ENCODE measurements around the gene EID1.

Gene EID1

GRCh38 chr15:48855501-48856440 lies 22.2 kb upstream of the EID1 start (continued):
- TF ChIP-seq ZNF48 (tag by site-specific recombination; IDR thresholded peaks at IDR 0.05): no peak
- TF ChIP-seq ZNF174 (tag by site-specific recombination; IDR thresholded peaks at IDR 0.05): no peak
- TF ChIP-seq KLF16 (tag by site-specific recombination; IDR thresholded peaks at IDR 0.05): no peak
- no peak for TF ChIP-seq ZNF133 (tag by site-specific recombination; IDR thresholded peaks at IDR 0.05)
- TF ChIP-seq, protein P1, sequence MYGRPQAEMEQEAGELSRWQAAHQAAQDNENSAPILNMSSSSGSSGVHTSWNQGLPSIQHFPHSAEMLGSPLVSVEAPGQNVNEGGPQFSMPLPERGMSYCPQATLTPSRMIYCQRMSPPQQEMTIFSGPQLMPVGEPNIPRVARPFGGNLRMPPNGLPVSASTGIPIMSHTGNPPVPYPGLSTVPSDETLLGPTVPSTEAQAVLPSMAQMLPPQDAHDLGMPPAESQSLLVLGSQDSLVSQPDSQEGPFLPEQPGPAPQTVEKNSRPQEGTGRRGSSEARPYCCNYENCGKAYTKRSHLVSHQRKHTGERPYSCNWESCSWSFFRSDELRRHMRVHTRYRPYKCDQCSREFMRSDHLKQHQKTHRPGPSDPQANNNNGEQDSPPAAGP (tag by site-specific recombination; IDR thresholded peaks at IDR 0.05): no peak
- peak; percentile 26; the same call in 1 of the 2 replicates for TF ChIP-seq ZNF585B (tag by site-specific recombination; IDR thresholded peaks at IDR 0.05)
- TF ChIP-seq ZNF121 (tag by site-specific recombination; IDR thresholded peaks at IDR 0.05): no peak
- TF ChIP-seq HOXD13 (CRISPR knock-in tag; IDR thresholded peaks at IDR 0.05; ENCODE audit: borderline replicate concordance): no peak
- TF ChIP-seq, protein P2, sequence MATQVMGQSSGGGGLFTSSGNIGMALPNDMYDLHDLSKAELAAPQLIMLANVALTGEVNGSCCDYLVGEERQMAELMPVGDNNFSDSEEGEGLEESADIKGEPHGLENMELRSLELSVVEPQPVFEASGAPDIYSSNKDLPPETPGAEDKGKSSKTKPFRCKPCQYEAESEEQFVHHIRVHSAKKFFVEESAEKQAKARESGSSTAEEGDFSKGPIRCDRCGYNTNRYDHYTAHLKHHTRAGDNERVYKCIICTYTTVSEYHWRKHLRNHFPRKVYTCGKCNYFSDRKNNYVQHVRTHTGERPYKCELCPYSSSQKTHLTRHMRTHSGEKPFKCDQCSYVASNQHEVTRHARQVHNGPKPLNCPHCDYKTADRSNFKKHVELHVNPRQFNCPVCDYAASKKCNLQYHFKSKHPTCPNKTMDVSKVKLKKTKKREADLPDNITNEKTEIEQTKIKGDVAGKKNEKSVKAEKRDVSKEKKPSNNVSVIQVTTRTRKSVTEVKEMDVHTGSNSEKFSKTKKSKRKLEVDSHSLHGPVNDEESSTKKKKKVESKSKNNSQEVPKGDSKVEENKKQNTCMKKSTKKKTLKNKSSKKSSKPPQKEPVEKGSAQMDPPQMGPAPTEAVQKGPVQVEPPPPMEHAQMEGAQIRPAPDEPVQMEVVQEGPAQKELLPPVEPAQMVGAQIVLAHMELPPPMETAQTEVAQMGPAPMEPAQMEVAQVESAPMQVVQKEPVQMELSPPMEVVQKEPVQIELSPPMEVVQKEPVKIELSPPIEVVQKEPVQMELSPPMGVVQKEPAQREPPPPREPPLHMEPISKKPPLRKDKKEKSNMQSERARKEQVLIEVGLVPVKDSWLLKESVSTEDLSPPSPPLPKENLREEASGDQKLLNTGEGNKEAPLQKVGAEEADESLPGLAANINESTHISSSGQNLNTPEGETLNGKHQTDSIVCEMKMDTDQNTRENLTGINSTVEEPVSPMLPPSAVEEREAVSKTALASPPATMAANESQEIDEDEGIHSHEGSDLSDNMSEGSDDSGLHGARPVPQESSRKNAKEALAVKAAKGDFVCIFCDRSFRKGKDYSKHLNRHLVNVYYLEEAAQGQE (tag by site-specific recombination; IDR thresholded peaks at IDR 0.05): no peak
- no peak for TF ChIP-seq ZNF404 (tag by site-specific recombination; IDR thresholded peaks at IDR 0.05)
- TF ChIP-seq ZXDB (tag by site-specific recombination; IDR thresholded peaks at IDR 0.05): 0 out of 2 replicates have a peak, but pooled peaks have one; percentile 18
- TF ChIP-seq ZNF24 (tag by site-specific recombination; IDR thresholded peaks at IDR 0.05): no peak
- TF ChIP-seq, protein P3, sequence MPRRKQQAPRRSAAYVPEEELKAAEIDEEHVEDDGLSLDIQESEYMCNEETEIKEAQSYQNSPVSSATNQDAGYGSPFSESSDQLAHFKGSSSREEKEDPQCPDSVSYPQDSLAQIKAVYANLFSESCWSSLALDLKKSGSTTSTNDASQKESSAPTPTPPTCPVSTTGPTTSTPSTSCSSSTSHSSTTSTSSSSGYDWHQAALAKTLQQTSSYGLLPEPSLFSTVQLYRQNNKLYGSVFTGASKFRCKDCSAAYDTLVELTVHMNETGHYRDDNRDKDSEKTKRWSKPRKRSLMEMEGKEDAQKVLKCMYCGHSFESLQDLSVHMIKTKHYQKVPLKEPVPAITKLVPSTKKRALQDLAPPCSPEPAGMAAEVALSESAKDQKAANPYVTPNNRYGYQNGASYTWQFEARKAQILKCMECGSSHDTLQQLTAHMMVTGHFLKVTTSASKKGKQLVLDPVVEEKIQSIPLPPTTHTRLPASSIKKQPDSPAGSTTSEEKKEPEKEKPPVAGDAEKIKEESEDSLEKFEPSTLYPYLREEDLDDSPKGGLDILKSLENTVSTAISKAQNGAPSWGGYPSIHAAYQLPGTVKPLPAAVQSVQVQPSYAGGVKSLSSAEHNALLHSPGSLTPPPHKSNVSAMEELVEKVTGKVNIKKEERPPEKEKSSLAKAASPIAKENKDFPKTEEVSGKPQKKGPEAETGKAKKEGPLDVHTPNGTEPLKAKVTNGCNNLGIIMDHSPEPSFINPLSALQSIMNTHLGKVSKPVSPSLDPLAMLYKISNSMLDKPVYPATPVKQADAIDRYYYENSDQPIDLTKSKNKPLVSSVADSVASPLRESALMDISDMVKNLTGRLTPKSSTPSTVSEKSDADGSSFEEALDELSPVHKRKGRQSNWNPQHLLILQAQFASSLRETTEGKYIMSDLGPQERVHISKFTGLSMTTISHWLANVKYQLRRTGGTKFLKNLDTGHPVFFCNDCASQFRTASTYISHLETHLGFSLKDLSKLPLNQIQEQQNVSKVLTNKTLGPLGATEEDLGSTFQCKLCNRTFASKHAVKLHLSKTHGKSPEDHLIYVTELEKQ (tag by site-specific recombination; IDR thresholded peaks at IDR 0.05; ENCODE audit: borderline replicate concordance): no peak
- no peak for TF ChIP-seq ZNF433 (tag by site-specific recombination; IDR thresholded peaks at IDR 0.05; ENCODE audit: low read depth)
- TF ChIP-seq KLF10 (tag by site-specific recombination; IDR thresholded peaks at IDR 0.05): no peak
- TF ChIP-seq ZBTB48 (tag by site-specific recombination; IDR thresholded peaks at IDR 0.05): no peak
- TF ChIP-seq ZNF560 (tag by site-specific recombination; IDR thresholded peaks at IDR 0.05; ENCODE audit: borderline replicate concordance): no peak
- TF ChIP-seq MZF1 (tag by site-specific recombination; IDR thresholded peaks at IDR 0.05; ENCODE audit: borderline replicate concordance): 0 out of 2 replicates have a peak, but pooled peaks have one; percentile 40
- TF ChIP-seq SCRT1 (tag by site-specific recombination; IDR thresholded peaks at IDR 0.05; ENCODE audit: borderline replicate concordance): no peak
- TF ChIP-seq, protein P4, sequence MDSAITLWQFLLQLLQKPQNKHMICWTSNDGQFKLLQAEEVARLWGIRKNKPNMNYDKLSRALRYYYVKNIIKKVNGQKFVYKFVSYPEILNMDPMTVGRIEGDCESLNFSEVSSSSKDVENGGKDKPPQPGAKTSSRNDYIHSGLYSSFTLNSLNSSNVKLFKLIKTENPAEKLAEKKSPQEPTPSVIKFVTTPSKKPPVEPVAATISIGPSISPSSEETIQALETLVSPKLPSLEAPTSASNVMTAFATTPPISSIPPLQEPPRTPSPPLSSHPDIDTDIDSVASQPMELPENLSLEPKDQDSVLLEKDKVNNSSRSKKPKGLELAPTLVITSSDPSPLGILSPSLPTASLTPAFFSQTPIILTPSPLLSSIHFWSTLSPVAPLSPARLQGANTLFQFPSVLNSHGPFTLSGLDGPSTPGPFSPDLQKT (IDR thresholded peaks at IDR 0.05; ENCODE audit: borderline replicate concordance, low read depth, low read length): no peak
- no peak for TF ChIP-seq OVOL3 (tag by site-specific recombination; IDR thresholded peaks at IDR 0.05)
- TF ChIP-seq ZNF223 (tag by site-specific recombination; IDR thresholded peaks at IDR 0.05): no peak
- TF ChIP-seq ZSCAN4 (tag by site-specific recombination; IDR thresholded peaks at IDR 0.05): no peak
- no peak for TF ChIP-seq ZNF2 (tag by site-specific recombination; IDR thresholded peaks at IDR 0.05)
- no peak for TF ChIP-seq ZSCAN18 (tag by site-specific recombination; IDR thresholded peaks at IDR 0.05)
- TF ChIP-seq ZNF768 (tag by site-specific recombination; IDR thresholded peaks at IDR 0.05): no peak
- TF ChIP-seq ZNF654 (tag by site-specific recombination; IDR thresholded peaks at IDR 0.05; ENCODE audit: low read depth): peak; percentile 58
